ENCODE data around the gene ANKRD39.
"Not testable (repeated sequence)": the region's sequence is repeated elsewhere in the genome, so short reads cannot be mapped to it uniquely, and the experiment has no call there.

Gene ANKRD39

DNA sequence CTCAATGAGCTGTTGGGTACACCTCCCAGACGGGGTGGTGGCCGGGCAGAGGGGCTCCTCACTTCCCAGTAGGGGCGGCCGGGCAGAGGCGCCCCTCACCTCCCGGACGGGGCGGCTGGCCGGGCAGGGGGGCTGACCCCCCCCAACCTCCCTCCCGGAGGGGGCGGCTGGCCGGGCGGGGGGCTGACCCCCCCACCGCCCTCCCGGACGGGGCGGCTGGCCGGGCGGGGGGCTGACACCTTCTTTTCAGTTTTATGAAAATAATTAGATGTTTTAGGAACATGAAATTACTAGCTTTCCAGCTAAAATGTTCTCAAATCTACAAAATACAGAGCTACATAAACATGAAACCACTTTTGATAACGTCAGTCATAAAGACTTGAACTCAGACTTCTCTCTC is 51.9 kb downstream of the ANKRD39 start:
- not testable (repeated sequence) for DNase-seq

DNA sequence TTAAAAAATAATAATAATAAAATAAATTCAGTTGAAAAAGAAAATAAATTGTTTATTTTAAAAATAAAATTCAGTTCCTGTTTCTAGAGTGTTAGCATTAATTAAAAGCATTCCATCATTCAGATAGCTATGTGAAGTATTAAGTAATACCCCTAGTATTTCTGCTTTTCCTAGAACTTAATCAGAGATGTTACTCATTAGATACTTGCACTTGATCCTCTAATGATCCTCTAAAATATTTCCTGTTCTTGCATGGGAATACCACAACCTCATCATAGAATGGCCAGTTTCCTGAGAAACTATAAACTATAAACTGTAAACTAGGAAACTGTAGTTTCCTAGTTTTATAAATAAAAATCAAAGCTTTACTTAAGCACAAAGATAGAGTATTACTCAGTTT is 52.8 kb downstream of the ANKRD39 start:
- DNase-seq = no peak

DNA sequence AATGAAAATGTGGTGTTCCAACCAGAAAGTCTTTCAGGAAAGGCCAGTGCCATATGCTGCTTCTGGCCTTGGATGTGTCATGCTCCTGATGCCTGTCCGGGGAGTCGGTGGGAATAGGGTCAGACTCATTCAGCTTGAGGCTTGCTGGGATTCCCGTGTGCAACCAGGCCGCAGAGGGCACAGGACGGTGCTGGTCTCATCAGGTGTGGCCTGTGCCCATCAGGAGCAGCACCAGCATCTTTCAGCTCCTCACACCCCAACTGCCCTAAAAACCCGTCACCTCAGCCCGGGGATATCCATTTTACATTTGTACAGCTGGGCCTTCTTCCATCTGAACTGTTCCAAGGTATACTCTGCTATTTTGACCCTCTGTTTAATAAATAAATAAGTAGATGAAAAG is 55.1 kb downstream of the ANKRD39 start:
- no peak for DNase-seq

DNA sequence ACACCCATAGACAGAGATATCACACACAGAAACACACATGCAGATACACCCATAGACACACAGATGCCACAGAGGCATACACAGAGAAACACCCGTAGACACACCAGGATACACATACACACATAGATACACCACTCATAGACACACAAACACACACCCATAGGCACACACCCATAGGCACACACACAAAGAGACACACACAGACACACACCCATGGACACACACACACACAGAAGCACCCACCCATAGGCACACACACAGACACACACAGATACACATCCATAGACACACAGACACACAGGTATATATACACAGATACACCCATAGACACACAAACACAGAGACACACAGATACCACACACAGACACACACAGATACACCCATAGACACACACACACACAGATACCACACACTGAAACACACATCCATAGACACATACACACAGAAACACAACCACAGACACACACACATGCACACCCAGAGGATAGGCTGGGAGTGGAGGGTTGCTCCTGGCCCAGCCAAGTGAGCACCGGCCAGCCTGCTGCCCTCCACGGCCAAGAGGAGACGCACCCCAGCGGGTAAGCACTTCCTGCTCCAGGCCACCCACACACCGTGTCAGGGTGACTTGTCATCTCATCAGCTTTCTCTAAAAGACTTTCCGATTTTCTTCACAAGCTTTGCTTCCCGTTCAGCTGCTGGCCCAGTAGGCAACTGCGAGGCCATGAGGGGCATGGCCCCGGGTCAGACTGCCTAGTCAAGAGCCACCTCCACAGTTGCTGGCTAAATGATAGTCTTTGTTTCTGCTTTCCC is 55.8 kb downstream of the ANKRD39 start:
- DNase-seq = no peak

DNA sequence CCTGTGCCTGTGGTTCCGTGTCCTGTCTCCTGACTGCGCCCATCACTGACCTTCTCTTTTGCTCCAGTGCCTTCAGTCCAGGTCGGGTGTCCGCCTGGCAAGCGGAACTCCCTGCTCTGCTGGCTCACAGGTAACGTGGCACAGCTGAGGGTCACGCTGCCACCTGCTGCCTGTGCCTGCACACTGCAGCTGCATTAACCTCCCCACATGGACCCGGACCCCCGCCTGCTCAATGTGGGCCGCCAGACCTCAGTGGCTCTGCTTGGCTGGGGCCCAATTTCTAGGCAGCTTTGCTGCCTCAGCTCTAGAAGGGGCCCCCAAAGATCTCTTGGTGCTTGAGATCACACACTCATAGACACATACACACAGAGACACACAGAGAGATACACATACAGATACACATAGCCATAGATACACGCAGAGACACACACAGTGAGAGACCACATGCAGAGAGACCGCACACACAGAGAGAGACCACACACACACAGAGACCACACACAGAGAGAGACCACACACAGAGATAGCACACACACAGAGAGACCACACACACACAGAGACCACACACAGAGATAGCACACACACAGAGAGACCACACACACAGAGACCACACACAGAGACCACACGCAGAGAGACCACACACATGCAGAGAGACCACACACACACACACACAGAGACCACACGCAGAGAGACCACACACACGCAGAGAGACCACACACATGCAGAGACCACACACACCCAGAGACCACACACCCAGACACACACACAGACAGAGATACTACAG is 56.6 kb downstream of the ANKRD39 start:
- no peak for DNase-seq

DNA sequence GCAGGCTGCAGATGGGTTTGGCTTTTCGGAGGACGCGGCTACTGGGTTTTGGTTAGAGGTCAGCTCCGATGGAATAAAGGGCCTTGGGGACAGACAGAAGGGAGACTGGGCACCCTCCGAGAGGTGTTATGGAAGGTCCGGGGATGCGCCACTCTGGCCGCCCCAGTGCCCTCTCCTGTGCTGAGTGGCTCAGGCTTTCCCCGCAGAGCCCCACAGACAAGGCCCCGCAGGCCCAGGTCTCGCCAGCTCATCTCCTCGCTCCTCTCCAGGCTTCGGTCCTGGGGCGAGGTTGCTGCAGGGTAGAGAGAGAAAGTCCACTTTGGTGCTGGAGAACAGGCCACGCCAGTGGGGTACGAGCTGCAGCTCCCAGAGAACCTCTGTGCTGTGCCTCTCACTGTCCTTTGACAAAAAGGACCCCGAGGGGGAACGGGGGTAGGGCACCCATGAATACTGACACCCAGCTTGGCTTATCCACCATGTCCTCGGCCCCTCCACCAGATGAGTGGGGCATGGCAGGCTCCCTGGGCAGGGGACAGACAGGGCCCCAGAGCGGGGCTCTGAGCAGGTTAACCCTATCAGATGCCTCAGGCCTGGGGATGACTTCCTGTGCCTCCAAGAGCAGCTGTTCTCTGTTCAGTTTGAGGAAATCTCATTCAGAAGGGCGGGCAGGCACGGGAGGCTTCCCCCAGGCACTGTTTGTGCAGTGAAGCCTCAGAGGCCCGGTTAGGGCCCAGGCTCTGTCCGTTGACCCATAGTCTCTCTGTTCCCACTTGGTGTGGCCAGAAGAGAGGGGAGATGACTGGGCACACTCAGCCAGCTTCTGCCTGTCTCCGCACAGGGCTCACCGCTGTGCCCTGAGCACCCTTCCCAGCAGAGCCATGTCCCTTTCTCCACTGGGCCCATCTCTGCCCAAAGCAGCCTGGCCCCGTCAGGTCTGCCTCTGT is 57.5 kb downstream of the ANKRD39 start:
- no peak for DNase-seq

DNA sequence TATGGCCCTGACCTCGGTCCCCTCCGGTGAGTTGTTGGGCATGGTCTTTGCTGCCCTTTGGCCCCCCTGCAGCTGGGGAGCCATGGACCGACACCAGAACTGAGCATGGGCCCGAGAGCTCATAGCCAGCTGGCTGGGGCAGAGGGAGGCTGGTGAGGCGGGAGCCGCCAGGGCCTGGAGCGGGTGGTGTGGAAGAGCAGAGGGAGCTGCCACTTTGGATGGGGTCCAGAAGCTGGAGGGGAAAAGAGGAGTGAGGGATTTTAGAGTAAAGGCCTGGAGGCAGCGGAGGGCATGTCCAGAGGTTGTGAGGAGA is 58.2 kb downstream of the ANKRD39 start:
- no peak for DNase-seq

DNA sequence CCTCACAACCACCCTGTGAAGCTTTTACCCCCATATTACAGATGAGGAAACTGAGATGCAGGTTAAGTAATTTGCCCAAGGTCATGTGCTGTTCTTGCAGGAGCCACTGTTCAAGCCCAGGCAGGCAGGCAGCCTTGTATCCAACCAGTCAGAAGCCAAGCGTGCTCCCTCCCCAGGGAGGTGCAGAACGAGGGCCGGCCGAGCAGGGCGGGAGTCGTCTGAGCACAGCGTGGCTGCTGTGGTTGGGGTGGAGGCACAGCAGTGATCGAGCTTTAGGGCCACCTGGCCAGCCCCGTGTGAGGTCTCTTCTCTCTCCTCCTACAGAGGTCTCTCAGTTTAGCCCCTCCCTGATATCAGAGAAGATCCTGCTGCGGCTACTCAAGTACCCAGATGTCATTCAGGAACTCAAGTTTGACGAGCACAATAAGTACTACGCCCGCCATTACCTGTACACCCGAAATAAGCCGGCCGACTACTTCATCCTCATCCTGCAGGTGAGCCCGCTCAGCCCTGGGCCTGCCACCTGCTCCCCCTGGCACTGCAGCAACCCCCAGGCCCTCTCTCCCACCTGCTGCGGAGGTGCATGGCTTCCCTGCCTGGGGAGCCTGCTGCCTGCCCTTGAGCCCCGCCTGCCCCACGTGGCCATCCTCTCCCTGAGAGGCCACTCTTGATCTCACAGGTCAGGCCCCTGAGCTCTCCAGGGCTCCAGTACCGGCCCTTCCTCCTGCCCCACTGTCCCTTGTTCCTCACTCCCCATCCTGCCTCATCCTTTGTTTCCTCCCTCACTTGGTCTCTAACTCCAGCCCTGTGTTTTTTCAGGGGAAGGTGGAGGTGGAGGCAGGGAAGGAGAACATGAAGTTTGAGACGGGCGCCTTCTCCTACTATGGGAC is 58.8 kb downstream of the ANKRD39 start:
- no peak for DNase-seq
